Limb (tissue), 2 donors: ENCODE measurements around the gene SPTBN4.
"Not testable (repeated sequence)": the region's sequence is repeated elsewhere in the genome, so short reads cannot be mapped to it uniquely, and the experiment has no call there.

Experiments
- DNase-seq, 2 donors: peaks; one replicate each; pipeline ENCODE4 v3.0.0-alpha.2; 2016; ENCODE audit errors: extremely low spot score in 2 of 2

Gene SPTBN4

DNA sequence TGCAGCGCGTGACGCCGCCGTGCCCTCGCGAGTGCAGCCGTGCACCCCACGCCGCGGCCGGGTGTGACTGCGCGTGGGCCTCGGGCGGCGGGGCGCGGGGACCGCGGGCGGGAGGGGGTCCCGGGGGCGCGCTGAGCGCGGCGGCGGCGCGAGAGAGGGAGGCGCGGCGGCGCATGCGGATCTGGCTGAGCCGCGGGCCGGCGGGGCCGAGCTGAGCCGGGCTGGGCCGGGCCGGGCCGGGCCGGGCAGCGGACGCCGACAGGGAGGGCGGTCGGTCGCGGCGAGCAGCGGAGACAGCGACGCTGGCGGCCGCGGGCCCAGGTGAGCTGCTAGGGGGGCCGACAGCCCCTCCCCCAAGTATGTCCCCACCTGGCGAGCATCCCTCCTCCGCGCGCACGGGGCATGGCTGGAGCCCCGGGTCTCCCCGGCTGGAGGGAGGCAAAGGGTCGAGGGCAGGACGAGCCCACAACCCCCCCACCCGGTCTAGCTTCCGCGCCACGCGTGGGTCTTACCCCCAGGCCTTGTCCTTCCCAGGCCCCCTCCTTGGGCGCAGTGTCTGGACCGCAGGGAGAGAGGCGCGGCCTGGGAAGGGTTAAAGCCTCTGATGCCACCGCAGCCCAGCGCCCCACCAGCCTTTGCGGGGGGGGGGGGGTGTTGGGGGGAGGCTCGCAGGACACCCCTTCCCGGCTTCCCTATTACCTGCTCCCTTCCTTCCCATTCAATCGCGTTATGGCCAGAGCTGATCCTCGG is at the start of gene SPTBN4:
SPTBN4 (plus strand) TSS at position 17 of the 750 bp plus-strand sequence. CDS start 5,621 bp downstream, outside the sequence.
- peak in 1 of 2 donors; percentile 51 for DNase-seq

- DNase-seq, result no peak
Measured at GRCh38 chr19:40417643-40417981, 49.2 kb upstream of the SPTBN4 start.

DNA sequence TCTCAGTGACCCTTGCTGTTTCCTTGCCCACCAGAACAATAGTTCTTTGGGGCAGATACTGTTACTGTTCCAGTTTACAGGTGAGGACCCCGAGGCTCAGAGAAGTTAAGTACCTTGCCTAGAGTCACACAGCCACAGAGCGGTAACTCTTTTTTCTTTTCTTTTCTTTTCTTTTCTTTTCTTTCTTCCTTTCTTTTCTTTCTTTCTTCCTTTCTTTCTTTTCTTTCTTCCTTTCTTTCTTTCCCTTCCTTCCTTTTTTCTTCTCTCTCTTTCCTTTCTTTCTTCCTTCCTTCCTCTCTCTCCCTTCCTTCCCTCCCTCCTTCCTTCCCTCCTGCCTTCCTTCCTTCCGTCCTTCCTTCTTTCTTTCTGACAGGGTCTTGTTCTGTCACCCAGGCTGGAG is 48.8 kb upstream of the SPTBN4 start:
- no peak for DNase-seq

DNA sequence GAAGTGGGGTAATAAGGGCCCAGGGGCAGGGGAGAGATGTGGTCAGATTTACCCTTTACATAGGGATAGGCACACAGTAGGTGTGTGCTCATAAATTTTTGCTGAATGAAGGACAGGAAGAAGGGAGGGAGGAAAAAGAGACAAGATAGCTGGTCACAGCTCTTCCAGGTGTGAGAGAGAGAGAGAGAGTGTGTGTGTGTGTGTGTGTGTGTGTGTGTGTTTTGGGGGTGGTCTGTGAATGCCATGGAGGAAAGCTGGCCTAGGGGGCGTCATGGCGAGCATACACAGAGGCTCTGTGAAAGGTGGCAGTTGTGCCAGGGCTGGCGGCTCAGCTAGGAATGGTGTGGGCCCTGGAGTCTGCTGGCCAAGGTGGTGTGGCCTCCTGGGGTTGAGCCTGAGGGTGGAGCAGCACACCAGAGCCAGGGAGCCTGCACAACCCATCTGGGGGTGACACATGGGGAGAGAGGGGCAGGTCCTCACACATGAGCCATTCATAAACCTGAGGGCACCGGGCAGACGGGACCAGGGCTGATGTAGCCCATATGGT is 47.7 kb upstream of the SPTBN4 start:
- DNase-seq, result no peak

GRCh38 chr19:40419780-40420179 is 47.0 kb upstream of the SPTBN4 start:
- no peak for DNase-seq

GRCh38 chr19:40420451-40420765 is 46.4 kb upstream of the SPTBN4 start:
- no peak for DNase-seq

- peak; percentile 88 to 90 for DNase-seq
Measured at GRCh38 chr19:40420766-40421765, 45.7 kb upstream of the SPTBN4 start.

- no peak for DNase-seq
Measured at GRCh38 chr19:40421993-40422747, 44.6 kb upstream of the SPTBN4 start.

- no peak for DNase-seq
Measured at GRCh38 chr19:40422748-40423566, 43.8 kb upstream of the SPTBN4 start.

GRCh38 chr19:40423938-40424337 is 42.9 kb upstream of the SPTBN4 start:
- DNase-seq, result no peak

DNA sequence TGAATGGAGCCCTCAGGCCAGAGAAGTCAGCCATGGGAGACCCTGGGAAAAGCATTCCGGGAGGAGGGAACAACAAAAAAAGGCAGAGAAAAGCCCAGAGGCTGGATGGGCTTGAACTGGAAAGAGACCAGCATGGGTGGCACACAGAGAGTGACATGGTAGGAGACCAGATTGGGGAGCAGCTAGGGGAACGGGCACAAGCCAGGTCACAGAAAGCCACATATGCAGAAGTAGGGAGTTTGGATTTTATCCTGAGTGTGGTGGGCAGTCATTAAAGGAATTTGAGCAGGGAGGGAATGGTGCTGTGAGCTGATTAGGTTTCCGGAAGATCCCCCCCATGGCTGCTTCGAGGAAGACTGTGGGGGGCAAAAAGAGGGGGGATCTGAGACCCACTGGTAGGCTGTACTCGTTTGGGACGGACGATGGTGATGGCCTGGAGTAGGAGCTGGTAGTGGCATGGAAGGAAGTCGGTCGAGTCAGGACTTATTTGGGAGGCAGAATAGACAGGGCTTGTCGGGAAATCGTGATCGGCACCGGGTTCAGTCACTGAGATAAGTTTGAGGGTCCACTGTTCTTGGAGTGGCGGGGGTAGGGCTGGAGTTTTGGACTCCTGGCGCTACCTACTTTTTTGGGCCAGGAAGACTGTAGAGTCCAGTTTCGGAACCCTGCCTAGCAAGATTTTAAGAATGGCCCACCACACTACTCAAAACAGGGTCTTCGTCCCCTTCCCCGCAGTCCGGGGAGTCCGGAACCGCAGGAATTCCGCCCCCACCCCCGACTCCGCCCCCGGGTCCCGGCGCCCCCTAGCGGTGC is 42.0 kb upstream of the SPTBN4 start:
- peak in 1 of 2 donors; percentile 59 for DNase-seq

DNA sequence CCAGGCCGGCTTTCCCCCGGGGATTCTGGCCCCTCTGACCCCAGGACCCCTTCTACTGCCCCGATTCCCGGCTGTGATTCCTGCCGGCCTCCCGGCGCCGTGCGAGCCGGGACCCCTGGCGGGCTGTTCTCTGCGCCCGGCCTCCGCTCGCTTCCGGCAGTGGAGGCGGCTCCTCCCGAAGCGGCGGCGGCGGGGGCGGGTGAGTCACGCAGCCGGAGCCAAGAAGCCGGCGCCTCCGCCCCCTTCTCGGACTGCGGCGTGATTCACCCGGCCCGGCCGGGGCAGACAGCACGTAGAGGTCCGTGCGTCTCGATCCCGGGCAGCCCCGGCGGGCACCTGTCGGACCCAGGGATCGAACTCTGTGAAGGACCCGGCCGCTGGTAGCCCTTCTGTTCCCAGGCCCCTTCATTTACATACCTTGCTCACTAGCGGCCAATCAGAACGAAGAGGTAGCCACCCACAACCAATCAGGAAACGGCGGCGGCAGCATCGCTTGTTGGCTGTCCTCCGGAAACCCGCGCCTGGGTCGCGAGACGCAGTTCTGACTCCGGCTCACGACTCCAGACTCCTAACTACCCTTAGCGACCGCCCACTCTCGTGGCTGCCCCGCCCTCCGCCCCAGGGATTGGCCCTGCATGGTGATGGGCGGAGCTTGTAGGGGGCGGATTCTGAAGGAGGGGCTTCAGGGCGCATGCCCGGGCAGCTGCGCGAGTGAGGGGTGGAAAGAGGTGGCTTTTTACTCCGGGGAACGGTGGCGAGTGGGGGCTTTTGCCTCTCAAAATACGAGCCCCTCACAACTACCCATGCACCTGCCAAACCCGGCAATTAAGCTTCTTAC is 41.1 kb upstream of the SPTBN4 start, which contains the start of gene SERTAD1:
SERTAD1 (minus strand) TSS at position 543 of the 838 bp plus-strand sequence. CDS start 2,446 bp downstream, outside the sequence.
- peak; percentile 99 to 100 for DNase-seq

- DNase-seq, result not testable (repeated sequence)
Measured at GRCh38 chr19:40428197-40428596, 38.6 kb upstream of the SPTBN4 start.

DNA sequence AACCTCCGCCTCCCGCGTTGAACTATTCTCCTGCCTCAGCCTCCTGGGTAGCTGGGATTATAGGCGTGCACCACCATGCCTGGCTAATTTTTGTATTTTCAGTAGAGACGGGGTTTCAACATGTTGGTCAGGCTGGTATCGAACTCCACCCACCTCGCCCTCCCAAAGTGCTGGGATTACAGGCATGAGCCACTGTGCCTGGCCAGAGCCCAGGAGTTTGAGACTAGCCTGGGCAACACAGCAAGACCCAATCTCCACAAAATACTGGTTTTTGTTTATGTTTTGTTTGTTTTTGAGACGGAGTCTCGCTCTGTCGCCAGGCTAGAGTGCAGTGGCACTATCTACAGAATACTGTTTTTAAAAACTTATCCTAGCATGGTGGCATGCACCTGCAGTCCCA is 36.6 kb upstream of the SPTBN4 start:
- DNase-seq, result not testable (repeated sequence)

- no peak for DNase-seq
Measured at GRCh38 chr19:40431698-40432097, 35.1 kb upstream of the SPTBN4 start.

DNA sequence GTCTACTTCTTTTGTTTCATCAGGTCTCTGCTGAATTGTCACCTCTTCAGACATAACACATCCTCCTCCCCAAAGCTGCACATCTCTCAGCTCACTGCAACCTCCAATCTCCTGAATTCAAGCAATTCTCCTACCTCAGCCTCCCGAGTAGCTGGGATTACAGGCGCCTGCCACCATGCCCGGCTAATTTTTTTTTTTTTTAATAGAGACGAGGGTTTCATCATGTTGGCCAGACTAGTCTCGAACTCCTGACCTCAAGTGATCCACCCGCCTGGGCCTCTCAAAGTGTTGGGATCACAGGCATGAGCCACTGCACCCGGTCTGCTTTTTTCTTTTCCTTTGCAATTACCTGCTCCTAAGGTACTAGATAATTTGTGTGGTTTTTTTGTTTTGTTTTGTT is 34.0 kb upstream of the SPTBN4 start:
- DNase-seq, result not testable (repeated sequence)

- peak; percentile 90 to 91 for DNase-seq
Measured at GRCh38 chr19:40433391-40434216, 33.2 kb upstream of the SPTBN4 start.

DNA sequence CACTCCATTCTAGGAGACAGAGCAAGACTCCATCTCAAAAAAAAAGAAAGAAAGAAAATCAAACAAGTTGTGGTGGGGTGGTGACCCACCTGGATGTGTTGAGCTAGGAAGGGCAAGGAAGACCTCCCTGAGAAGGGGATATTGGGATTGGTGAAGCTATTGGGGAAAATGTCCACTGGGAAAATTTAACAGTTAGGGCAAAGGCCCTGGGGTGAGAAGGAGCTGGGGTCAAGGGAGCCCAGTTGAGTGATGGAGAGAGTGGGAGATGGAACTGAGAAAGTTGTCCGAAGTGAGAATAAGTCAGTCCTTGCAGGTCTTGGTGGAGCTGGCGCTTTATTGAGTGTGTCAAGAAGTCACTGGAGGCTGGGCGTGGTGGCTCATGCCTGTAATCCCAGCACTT is 28.5 kb upstream of the SPTBN4 start:
- no peak for DNase-seq
